Measurements from ENCODE around the gene SLC16A13. TPM values are rescaled to one million over a fixed set of nuclear protein-coding genes. Genes with fewer than 3 reads are reported as not detected.
"Not testable (repeated sequence)": the region's sequence is repeated elsewhere in the genome, so short reads cannot be mapped to it uniquely, and the experiment has no call there.

SLC16A13 gene, protein sequence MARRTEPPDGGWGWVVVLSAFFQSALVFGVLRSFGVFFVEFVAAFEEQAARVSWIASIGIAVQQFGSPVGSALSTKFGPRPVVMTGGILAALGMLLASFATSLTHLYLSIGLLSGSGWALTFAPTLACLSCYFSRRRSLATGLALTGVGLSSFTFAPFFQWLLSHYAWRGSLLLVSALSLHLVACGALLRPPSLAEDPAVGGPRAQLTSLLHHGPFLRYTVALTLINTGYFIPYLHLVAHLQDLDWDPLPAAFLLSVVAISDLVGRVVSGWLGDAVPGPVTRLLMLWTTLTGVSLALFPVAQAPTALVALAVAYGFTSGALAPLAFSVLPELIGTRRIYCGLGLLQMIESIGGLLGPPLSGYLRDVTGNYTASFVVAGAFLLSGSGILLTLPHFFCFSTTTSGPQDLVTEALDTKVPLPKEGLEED
- 0.42 TPM for total RNA-seq
- polyA plus RNA-seq = 2.5 TPM
- long read RNA-seq, donor 1 = 0 reads
- long read RNA-seq, donor 2 = 0 reads
- long read RNA-seq, donor 3, partial matches to known transcripts = 0 of 2 reads
- long read RNA-seq, donor 3, other reads (novel, unspliced or antisense) = 0 of 2 reads
- long read RNA-seq, donor 4, partial matches to known transcripts = 0 of 1 reads
- long read RNA-seq, donor 4, other reads (novel, unspliced or antisense) = 0 of 1 reads
- long read RNA-seq, donor 5 = 0 reads
- long read RNA-seq, donor 6, partial matches to known transcripts = 0 of 1 reads
- long read RNA-seq, donor 6, other reads (novel, unspliced or antisense) = 0 of 1 reads
- long read RNA-seq, donor 7 = 0 reads
- long read RNA-seq, donor 8, partial matches to known transcripts = 0 of 1 reads
- long read RNA-seq, donor 8, other reads (novel, unspliced or antisense) = 0 of 1 reads
- long read RNA-seq, donor 9 = 0 reads
- long read RNA-seq, donor 10 = 0 reads

- DNase-seq (ENCODE audit: low read depth in 6 of 9, low spot score in 9 of 9) = peak in 8 of 9 donors; percentile 91 to 99 (median 96)
These were observed at the start of gene SLC16A13 for GRCh38 chr17:7035591-7036368. TSS of gene SLC16A13 (plus strand) at chr17:7036015. CDS start at chr17:7036383, 368 bp downstream.

DNA sequence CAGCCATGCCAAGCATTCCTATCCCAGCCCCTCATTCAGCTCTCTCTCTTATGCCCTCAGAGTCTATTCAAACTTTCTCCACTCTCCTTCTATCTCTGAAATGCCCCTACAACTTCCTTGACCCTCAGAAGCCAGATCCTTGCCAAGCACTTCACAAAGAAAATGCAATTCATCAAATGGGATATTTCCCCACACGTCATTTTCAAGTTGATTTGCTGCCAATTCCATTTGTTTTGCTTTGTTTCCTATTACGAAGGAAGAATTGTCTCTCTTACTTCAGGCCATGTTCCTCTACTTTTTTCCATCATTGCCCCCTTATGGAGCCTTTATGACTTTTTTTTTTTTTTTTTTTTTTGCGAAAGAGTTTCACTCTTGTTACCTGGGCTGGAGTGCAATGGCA is 49.1 kb upstream of the SLC16A13 start:
- DNase-seq (ENCODE audit: low read depth in 6 of 9, low spot score in 9 of 9) = no peak
- WGBS = 97% methylated on average over 3 of the region's 3 CpGs
- no peaks in the 10 kb centered on the region for H3K4me1 ChIP-seq (ENCODE audit: control insufficient read depth in 2 of 2, insufficient read depth in 2 of 2, low read length in 2 of 2)
- no peaks in the 10 kb centered on the region for H3K27me3 ChIP-seq (ENCODE audit: control insufficient read depth in 2 of 2, insufficient read depth in 1 of 2, low read length in 1 of 2)
- H3K36me3 ChIP-seq (ENCODE audit: control insufficient read depth in 2 of 2, insufficient read depth in 2 of 2, low read length in 1 of 2) = no peaks in the 10 kb centered on the region
- H3K4me3 ChIP-seq (ENCODE audit: low read length in 2 of 2) = no peak overlapping the region
- no peaks in the 10 kb centered on the region for H3K9me3 ChIP-seq (ENCODE audit: control insufficient read depth in 2 of 2, insufficient read depth in 1 of 2, low read length in 1 of 2)
- H3K27ac ChIP-seq (ENCODE audit: low read depth in 1 of 2, low read length in 1 of 2) = no peak overlapping the region

More at GRCh38 chr17:7035591-7036368, at the start of gene SLC16A13:
- Histone ChIP-seq H3K27ac (ENCODE audit: low read depth in 1 of 2, low read length in 1 of 2) (peak within 1 kb of the TSS; percentile 92 to 97), H3K36me3 (ENCODE audit: control insufficient read depth in 2 of 2, insufficient read depth in 2 of 2, low read length in 1 of 2) (no peaks in the 10 kb centered on the region), H3K4me3 (ENCODE audit: low read length in 2 of 2) (peak within 1 kb of the TSS; percentile 75 to 79), H3K27me3 (ENCODE audit: control insufficient read depth in 2 of 2, insufficient read depth in 1 of 2, low read length in 1 of 2) (peaks cover 0 to 6% of the 10 kb centered on the region in 2 donors), H3K9me3 (ENCODE audit: control insufficient read depth in 2 of 2, insufficient read depth in 1 of 2, low read length in 1 of 2) (no peaks in the 10 kb centered on the region), H3K4me1 (ENCODE audit: control insufficient read depth in 2 of 2, insufficient read depth in 2 of 2, low read length in 2 of 2) (peaks cover 9 to 25% of the 10 kb centered on the region in 2 donors)
- under 1% methylated on average over 52 of the region's 52 CpGs for WGBS

GRCh38 chr17:6989779-6990178 is 46.0 kb upstream of the SLC16A13 start:
- no peak overlapping the region for H3K4me3 ChIP-seq (ENCODE audit: low read length in 2 of 2)
- no peaks in the 10 kb centered on the region for H3K27me3 ChIP-seq (ENCODE audit: control insufficient read depth in 2 of 2, insufficient read depth in 1 of 2, low read length in 1 of 2)
- 98% methylated on average over 2 of the region's 2 CpGs for WGBS
- peaks cover 0 to under 1% of the 10 kb centered on the region in 2 donors for H3K36me3 ChIP-seq (ENCODE audit: control insufficient read depth in 2 of 2, insufficient read depth in 2 of 2, low read length in 1 of 2)
- H3K4me1 ChIP-seq (ENCODE audit: control insufficient read depth in 2 of 2, insufficient read depth in 2 of 2, low read length in 2 of 2) = no peaks in the 10 kb centered on the region
- no peak overlapping the region for H3K27ac ChIP-seq (ENCODE audit: low read depth in 1 of 2, low read length in 1 of 2)
- no peaks in the 10 kb centered on the region for H3K9me3 ChIP-seq (ENCODE audit: control insufficient read depth in 2 of 2, insufficient read depth in 1 of 2, low read length in 1 of 2)
- no peak for DNase-seq (ENCODE audit: low read depth in 6 of 9, low spot score in 9 of 9)

DNA sequence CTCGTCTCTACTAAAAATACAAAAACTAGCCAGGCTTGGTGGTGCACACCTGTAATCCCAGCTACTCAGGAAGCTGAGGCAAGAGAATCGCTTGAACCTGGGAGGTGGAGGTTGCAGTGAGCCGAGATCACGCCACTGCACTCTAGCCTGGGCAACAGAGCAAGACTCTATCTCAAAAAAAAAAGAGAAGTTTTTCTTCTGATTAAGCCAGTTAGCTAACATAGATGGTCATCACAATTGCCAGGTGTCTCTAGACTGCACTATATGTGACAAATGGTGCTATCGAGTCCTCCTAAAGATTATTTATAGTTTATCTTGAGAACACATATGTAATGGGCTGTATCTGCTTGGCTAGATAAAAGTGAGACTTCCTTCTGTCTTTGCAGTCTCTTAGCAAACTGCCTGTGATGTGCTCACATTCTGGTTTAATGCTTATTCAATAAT is 42.2 kb upstream of the SLC16A13 start:
- H3K4me1 ChIP-seq (ENCODE audit: control insufficient read depth in 2 of 2, insufficient read depth in 2 of 2, low read length in 2 of 2); DNase-seq (ENCODE audit: low read depth in 6 of 9, low spot score in 9 of 9); H3K4me3 ChIP-seq (ENCODE audit: low read length in 2 of 2); H3K27ac ChIP-seq (ENCODE audit: low read depth in 1 of 2, low read length in 1 of 2); H3K9me3 ChIP-seq (ENCODE audit: control insufficient read depth in 2 of 2, insufficient read depth in 1 of 2, low read length in 1 of 2): not testable (repeated sequence)
- H3K27me3 ChIP-seq (ENCODE audit: control insufficient read depth in 2 of 2, insufficient read depth in 1 of 2, low read length in 1 of 2) = peaks cover 0 to 18% of the 10 kb centered on the region in 2 donors
- peaks cover 3 to 24% of the 10 kb centered on the region in 2 donors for H3K36me3 ChIP-seq (ENCODE audit: control insufficient read depth in 2 of 2, insufficient read depth in 2 of 2, low read length in 1 of 2)
- 74% methylated on average over 5 of the region's 5 CpGs for WGBS

GRCh38 chr17:6994118-6994598 is 41.7 kb upstream of the SLC16A13 start:
- Histone ChIP-seq H3K27ac (ENCODE audit: low read depth in 1 of 2, low read length in 1 of 2) (no peak overlapping the region), H3K4me1 (ENCODE audit: control insufficient read depth in 2 of 2, insufficient read depth in 2 of 2, low read length in 2 of 2) (no peaks in the 10 kb centered on the region), H3K36me3 (ENCODE audit: control insufficient read depth in 2 of 2, insufficient read depth in 2 of 2, low read length in 1 of 2) (peaks cover 9 to 29% of the 10 kb centered on the region in 2 donors), H3K27me3 (ENCODE audit: control insufficient read depth in 2 of 2, insufficient read depth in 1 of 2, low read length in 1 of 2) (peaks cover 0 to 18% of the 10 kb centered on the region in 2 donors), H3K4me3 (ENCODE audit: low read length in 2 of 2) (no peak overlapping the region), H3K9me3 (ENCODE audit: control insufficient read depth in 2 of 2, insufficient read depth in 1 of 2, low read length in 1 of 2) (peaks cover 0 to under 1% of the 10 kb centered on the region in 2 donors)
- 92% methylated on average over 10 of the region's 10 CpGs for WGBS
- no peak for DNase-seq (ENCODE audit: low read depth in 6 of 9, low spot score in 9 of 9)

GRCh38 chr17:6994666-6995256 is 41.1 kb upstream of the SLC16A13 start:
- no peaks in the 10 kb centered on the region for H3K4me1 ChIP-seq (ENCODE audit: control insufficient read depth in 2 of 2, insufficient read depth in 2 of 2, low read length in 2 of 2)
- no peak for DNase-seq (ENCODE audit: low read depth in 6 of 9, low spot score in 9 of 9)
- peaks cover 14 to 35% of the 10 kb centered on the region in 2 donors for H3K36me3 ChIP-seq (ENCODE audit: control insufficient read depth in 2 of 2, insufficient read depth in 2 of 2, low read length in 1 of 2)
- 98% methylated on average over 9 of the region's 9 CpGs for WGBS
- H3K27me3 ChIP-seq (ENCODE audit: control insufficient read depth in 2 of 2, insufficient read depth in 1 of 2, low read length in 1 of 2) = peaks cover 0 to 18% of the 10 kb centered on the region in 2 donors
- peaks cover 0 to 1% of the 10 kb centered on the region in 2 donors for H3K9me3 ChIP-seq (ENCODE audit: control insufficient read depth in 2 of 2, insufficient read depth in 1 of 2, low read length in 1 of 2)
- H3K27ac ChIP-seq (ENCODE audit: low read depth in 1 of 2, low read length in 1 of 2) = no peak overlapping the region
- no peak overlapping the region for H3K4me3 ChIP-seq (ENCODE audit: low read length in 2 of 2)

- no peak within 1 kb of the TSS for H3K27ac ChIP-seq (ENCODE audit: low read depth in 1 of 2, low read length in 1 of 2)
- no peak within 1 kb of the TSS for H3K4me3 ChIP-seq (ENCODE audit: low read length in 2 of 2)
- peaks cover 0 to 1% of the 10 kb centered on the region in 2 donors for H3K9me3 ChIP-seq (ENCODE audit: control insufficient read depth in 2 of 2, insufficient read depth in 1 of 2, low read length in 1 of 2)
- 53% methylated on average over 64 of the region's 64 CpGs for WGBS
- DNase-seq (ENCODE audit: low read depth in 6 of 9, low spot score in 9 of 9) = no peak
- H3K36me3 ChIP-seq (ENCODE audit: control insufficient read depth in 2 of 2, insufficient read depth in 2 of 2, low read length in 1 of 2) = peaks cover 23 to 43% of the 10 kb centered on the region in 2 donors
- peaks cover 0 to 18% of the 10 kb centered on the region in 2 donors for H3K27me3 ChIP-seq (ENCODE audit: control insufficient read depth in 2 of 2, insufficient read depth in 1 of 2, low read length in 1 of 2)
- H3K4me1 ChIP-seq (ENCODE audit: control insufficient read depth in 2 of 2, insufficient read depth in 2 of 2, low read length in 2 of 2) = no peaks in the 10 kb centered on the region
These were observed 40.1 kb upstream of the SLC16A13 start, which contains the start of gene ALOX12 for GRCh38 chr17:6995500-6996255. TSS of gene ALOX12 (plus strand) at chr17:6996049. CDS start at chr17:6996118, 69 bp downstream.
